Mucosa of gallbladder (tissue), 1 donor: ENCODE results near the gene NDUFA13. TPM values are rescaled to one million over a fixed set of nuclear protein-coding genes. Genes with fewer than 3 reads are reported as not detected.

Source experiments
- DNase-seq: peaks from one replicate; pipeline ENCODE4 v3.0.0-alpha.2; 2020; ENCODE audit warnings: low spot score
- total RNA-seq: library from RNA; stranded (reverse); gene quantifications from one replicate; pipeline ENCODE4 v1.2.1, GENCODE V29; 2021
- donor health status: DM: no; HTN: no; CAD: no.

Gene NDUFA13
- total RNA-seq, 1 donor from 2014 or later, result 376 TPM

- no peak for DNase-seq
Observed at GRCh38 chr19:19547674-19548336, 31.8 kb downstream of the NDUFA13 start.

GRCh38 chr19:19548915-19549759, 33.1 kb downstream of the NDUFA13 start:
- DNase-seq, result no peak

- no peak for DNase-seq
Observed at GRCh38 chr19:19549804-19550464, 33.9 kb downstream of the NDUFA13 start.

GRCh38 chr19:19550485-19550929, 34.5 kb downstream of the NDUFA13 start:
- DNase-seq, result no peak

- no peak for DNase-seq
Observed at GRCh38 chr19:19550972-19551852, 35.2 kb downstream of the NDUFA13 start.

- DNase-seq, result no peak
Observed at GRCh38 chr19:19551853-19552192, 35.8 kb downstream of the NDUFA13 start.

GRCh38 chr19:19552798-19553197, 36.8 kb downstream of the NDUFA13 start:
- no peak for DNase-seq

- no peak for DNase-seq
Observed at GRCh38 chr19:19553670-19554069, 37.6 kb downstream of the NDUFA13 start.

GRCh38 chr19:19554074-19555023, 38.3 kb downstream of the NDUFA13 start:
- no peak for DNase-seq

GRCh38 chr19:19558055-19558454, 42.0 kb downstream of the NDUFA13 start:
- no peak for DNase-seq

GRCh38 chr19:19558636-19559035, 42.6 kb downstream of the NDUFA13 start:
- DNase-seq, result no peak

- no peak for DNase-seq
Observed at GRCh38 chr19:19559931-19560330, 43.9 kb downstream of the NDUFA13 start.

GRCh38 chr19:19561946-19562664, 46.1 kb downstream of the NDUFA13 start:
- no peak for DNase-seq

- no peak for DNase-seq
Observed at GRCh38 chr19:19562665-19563347, 46.8 kb downstream of the NDUFA13 start.

GRCh38 chr19:19563348-19563848, 47.4 kb downstream of the NDUFA13 start:
- DNase-seq, result no peak

- DNase-seq, result no peak
Observed at GRCh38 chr19:19566306-19566705, 50.3 kb downstream of the NDUFA13 start.

- DNase-seq, result no peak
Observed at GRCh38 chr19:19567391-19567790, 51.4 kb downstream of the NDUFA13 start.

- DNase-seq, result no peak
Observed at GRCh38 chr19:19568802-19569756, 53.1 kb downstream of the NDUFA13 start.
